ENCODE results near the gene LZTFL1.

The LZTFL1 gene

GRCh38 chr3:45790596-45790995 is 51.3 kb downstream of the LZTFL1 start:
- H3K9me3 ChIP-seq, result no peaks in the 10 kb centered on the region
- H3K36me3 ChIP-seq, result no peaks in the 10 kb centered on the region
- H3K27ac ChIP-seq, result no peak overlapping the region
- H3K4me3 ChIP-seq (ENCODE audit: low read depth in 1 of 2, low read length in 1 of 2), result no peak overlapping the region
- TF ChIP-seq, protein P1, sequence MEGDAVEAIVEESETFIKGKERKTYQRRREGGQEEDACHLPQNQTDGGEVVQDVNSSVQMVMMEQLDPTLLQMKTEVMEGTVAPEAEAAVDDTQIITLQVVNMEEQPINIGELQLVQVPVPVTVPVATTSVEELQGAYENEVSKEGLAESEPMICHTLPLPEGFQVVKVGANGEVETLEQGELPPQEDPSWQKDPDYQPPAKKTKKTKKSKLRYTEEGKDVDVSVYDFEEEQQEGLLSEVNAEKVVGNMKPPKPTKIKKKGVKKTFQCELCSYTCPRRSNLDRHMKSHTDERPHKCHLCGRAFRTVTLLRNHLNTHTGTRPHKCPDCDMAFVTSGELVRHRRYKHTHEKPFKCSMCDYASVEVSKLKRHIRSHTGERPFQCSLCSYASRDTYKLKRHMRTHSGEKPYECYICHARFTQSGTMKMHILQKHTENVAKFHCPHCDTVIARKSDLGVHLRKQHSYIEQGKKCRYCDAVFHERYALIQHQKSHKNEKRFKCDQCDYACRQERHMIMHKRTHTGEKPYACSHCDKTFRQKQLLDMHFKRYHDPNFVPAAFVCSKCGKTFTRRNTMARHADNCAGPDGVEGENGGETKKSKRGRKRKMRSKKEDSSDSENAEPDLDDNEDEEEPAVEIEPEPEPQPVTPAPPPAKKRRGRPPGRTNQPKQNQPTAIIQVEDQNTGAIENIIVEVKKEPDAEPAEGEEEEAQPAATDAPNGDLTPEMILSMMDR (IDR thresholded peaks at IDR 0.05), result no peak
- H3K4me1 ChIP-seq (ENCODE audit: control insufficient read depth in 1 of 2, insufficient read depth in 1 of 2, low read depth in 1 of 2, low read length in 1 of 2), result peaks cover 21% of the 10 kb centered on the region in 2 experiments
- H3K27me3 ChIP-seq, result peaks cover 17% of the 10 kb centered on the region

- Histone ChIP-seq H3K9me3 (no peaks in the 10 kb centered on the region), H3K36me3 (no peaks in the 10 kb centered on the region), H3K27ac (no peak overlapping the region), H3K4me1 (ENCODE audit: control insufficient read depth in 1 of 2, insufficient read depth in 1 of 2, low read depth in 1 of 2, low read length in 1 of 2) (peaks cover 20 to 21% of the 10 kb centered on the region in 2 experiments), H3K4me3 (ENCODE audit: low read depth in 1 of 2, low read length in 1 of 2) (no peak overlapping the region), H3K27me3 (peaks cover 4% of the 10 kb centered on the region)
- TF ChIP-seq, protein P1 (IDR thresholded peaks at IDR 0.05), result no peak
Observed at GRCh38 chr3:45789235-45789812, 52.6 kb downstream of the LZTFL1 start.

DNA sequence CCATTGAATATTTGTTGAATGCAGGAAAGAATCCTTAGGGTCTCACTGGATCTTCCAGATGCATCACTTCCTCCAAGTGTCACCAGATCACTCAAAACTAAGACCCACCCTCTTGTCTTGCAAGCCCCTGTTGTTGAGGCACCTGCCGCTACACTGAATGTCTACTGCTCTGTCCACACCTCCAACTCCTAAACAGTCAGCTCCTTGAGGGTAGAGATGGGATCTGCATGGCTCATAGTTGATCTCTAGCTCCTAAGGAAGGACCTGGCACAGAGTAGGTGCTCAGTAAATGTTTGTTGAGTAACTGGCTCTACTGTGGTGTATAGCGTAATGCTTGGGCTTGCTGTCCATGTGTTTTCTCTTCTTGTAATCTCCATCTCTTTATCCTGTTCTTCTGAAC is 54.4 kb downstream of the LZTFL1 start:
- Histone ChIP-seq H3K4me3 (ENCODE audit: low read depth in 1 of 2, low read length in 1 of 2) (no peak overlapping the region), H3K9me3 (no peaks in the 10 kb centered on the region), H3K27ac (no peak overlapping the region), H3K27me3 (peaks cover 8% of the 10 kb centered on the region), H3K4me1 (ENCODE audit: control insufficient read depth in 1 of 2, insufficient read depth in 1 of 2, low read depth in 1 of 2, low read length in 1 of 2) (peaks cover 18 to 21% of the 10 kb centered on the region in 2 experiments), H3K36me3 (no peaks in the 10 kb centered on the region)
- TF ChIP-seq, protein P1 (IDR thresholded peaks at IDR 0.05), result no peak

- Histone ChIP-seq H3K27me3 (peaks cover 8% of the 10 kb centered on the region), H3K36me3 (no peaks in the 10 kb centered on the region), H3K4me1 (ENCODE audit: control insufficient read depth in 1 of 2, insufficient read depth in 1 of 2, low read depth in 1 of 2, low read length in 1 of 2) (peaks cover 12 to 15% of the 10 kb centered on the region in 2 experiments), H3K9me3 (no peaks in the 10 kb centered on the region), H3K27ac (no peak overlapping the region), H3K4me3 (ENCODE audit: low read depth in 1 of 2, low read length in 1 of 2) (no peak overlapping the region)
- TF ChIP-seq, protein P1 (IDR thresholded peaks at IDR 0.05), result no peak
Observed at GRCh38 chr3:45786801-45787495, 55.0 kb downstream of the LZTFL1 start.

DNA sequence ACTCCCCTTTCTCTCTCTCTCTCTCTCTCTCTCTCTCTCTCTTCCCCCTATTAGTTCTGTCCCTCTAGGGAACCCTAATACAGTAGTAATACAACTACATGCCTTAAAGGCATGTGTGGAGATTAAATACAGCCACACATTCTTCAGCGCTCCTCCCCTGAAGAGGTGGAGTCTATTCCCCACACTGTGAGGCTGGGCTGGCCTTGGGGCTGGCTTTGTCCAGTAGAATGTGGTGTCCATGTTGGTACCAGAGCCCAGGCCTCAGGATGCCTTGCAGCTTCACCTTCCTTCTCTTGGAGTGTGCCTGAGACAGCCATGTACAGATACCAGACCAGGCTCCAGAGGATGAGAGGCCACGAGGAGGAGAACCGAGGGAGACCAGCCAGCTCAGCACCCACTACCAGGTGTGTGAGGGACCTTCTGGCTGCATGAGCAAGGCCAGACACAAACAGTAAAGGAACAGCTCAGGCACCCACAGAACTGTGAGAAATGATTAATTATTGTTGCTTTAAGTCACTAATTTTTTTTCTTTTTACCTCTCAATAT is 56.2 kb downstream of the LZTFL1 start:
- Histone ChIP-seq H3K4me1 (ENCODE audit: control insufficient read depth in 1 of 2, insufficient read depth in 1 of 2, low read depth in 1 of 2, low read length in 1 of 2) (peaks cover 0 to 2% of the 10 kb centered on the region in 2 experiments), H3K36me3 (no peaks in the 10 kb centered on the region), H3K27ac (no peak overlapping the region), H3K4me3 (ENCODE audit: low read depth in 1 of 2, low read length in 1 of 2) (no peak overlapping the region), H3K9me3 (no peaks in the 10 kb centered on the region), H3K27me3 (peaks cover 8% of the 10 kb centered on the region)
- TF ChIP-seq, protein P1 (IDR thresholded peaks at IDR 0.05), result no peak
